Spleen (tissue), 7 donors: ENCODE data around the gene EZH2.

Experiments
- POLR2A ChIP-seq, 3 donors: fragments of 450-650 bp; IDR thresholded peaks; one replicate each; pipeline ENCODE4 v1.5.1; 2017; ENCODE audit warnings: antibody characterized with exemption in 3 of 3, mild to moderate bottlenecking in 1 of 3
- TF ChIP-seq, protein P1 (sequence below), 11 experiments: fragments of 200-600 bp in 7 of 11; fragments of 450-650 bp in 4 of 11; sonication (generic) in 4 of 11; IDR thresholded peaks in 8 of 11; conservative IDR thresholded peaks in 3 of 11; 1 replicate in 7 of 11; 2 replicates in 4 of 11; pipeline versions ENCODE4 v1.4.0 to v1.8.0; 2016 to 2021; ENCODE audit warnings: antibody characterized with exemption in 11 of 11, inconsistent platforms in 4 of 11, mild to moderate bottlenecking in 1 of 11
- donor health status: DM: no; HTN: no; CAD: no; lungs with moderate emphysema.
- donor health status: DM: no; HTN: no; CAD: no.
- donor health status: DM: no; HTN: no; CAD: no.

DNA sequence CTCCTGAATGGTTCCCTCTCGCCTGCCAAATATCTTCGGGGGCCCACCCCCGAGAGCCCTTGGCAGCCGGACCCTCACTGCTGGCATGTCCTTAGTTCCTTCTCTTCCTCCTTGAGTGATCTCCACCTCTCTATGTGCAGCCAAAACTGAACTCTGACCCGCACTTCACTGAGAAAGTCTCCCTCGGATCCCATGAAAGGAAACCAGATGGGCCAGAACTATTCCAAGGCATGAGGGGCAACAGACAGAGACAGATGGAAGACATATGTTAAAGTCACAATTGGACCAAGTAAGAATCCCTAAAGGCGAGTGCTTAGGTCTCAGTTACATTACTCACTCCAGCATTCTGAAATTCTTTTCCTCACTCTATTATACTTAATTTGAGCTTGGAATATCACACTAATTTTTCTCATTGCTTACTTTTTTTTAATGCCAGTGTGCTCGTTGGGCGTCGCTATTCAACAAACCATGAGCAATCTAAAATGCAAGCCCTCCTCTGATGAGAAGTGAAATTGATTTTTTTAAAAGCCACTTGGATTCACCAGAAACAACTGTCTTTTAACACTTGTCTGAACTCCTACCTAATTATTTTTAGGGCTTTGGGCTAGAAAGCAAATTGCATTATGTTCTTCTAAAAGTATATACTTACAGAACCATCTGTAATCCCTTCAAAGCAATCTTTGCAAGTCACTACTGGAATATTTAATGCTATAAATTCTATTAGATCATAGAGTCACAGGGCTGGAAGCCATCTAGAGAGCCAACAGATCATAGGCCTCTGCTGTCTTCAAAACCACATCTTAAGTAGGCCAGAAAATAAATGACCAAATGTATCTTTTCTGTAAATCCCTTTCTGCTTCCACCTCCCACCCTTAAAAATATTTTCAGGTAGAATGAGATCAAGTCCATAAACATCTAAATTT lies 43.3 kb upstream of the EZH2 start:
- TF ChIP-seq, protein P1, sequence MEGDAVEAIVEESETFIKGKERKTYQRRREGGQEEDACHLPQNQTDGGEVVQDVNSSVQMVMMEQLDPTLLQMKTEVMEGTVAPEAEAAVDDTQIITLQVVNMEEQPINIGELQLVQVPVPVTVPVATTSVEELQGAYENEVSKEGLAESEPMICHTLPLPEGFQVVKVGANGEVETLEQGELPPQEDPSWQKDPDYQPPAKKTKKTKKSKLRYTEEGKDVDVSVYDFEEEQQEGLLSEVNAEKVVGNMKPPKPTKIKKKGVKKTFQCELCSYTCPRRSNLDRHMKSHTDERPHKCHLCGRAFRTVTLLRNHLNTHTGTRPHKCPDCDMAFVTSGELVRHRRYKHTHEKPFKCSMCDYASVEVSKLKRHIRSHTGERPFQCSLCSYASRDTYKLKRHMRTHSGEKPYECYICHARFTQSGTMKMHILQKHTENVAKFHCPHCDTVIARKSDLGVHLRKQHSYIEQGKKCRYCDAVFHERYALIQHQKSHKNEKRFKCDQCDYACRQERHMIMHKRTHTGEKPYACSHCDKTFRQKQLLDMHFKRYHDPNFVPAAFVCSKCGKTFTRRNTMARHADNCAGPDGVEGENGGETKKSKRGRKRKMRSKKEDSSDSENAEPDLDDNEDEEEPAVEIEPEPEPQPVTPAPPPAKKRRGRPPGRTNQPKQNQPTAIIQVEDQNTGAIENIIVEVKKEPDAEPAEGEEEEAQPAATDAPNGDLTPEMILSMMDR (IDR thresholded peaks at IDR 0.05 in 8 of 11, conservative IDR thresholded peaks at IDR 0.05 in 3 of 11): no peak
- TF ChIP-seq POLR2A (IDR thresholded peaks at IDR 0.05): no peak
